Stimulated activated CD4-positive, alpha-beta T cell treated with anti-CD3 and anti-CD28 coated beads, Interleukin-4, amount 100 ng/mL, for 1 hour (primary cell): ENCODE data around the gene TMEM267.
"Not testable (repeated sequence)": the region's sequence is repeated elsewhere in the genome, so short reads cannot be mapped to it uniquely, and the experiment has no call there.

Experiments
- DNase-seq: peaks from one replicate; pipeline ENCODE4 v3.0.0-alpha.2; 2020

TMEM267 gene

GRCh38 chr5:43402524-43403066, 81.1 kb downstream of the TMEM267 start:
- not testable (repeated sequence) for DNase-seq

DNA sequence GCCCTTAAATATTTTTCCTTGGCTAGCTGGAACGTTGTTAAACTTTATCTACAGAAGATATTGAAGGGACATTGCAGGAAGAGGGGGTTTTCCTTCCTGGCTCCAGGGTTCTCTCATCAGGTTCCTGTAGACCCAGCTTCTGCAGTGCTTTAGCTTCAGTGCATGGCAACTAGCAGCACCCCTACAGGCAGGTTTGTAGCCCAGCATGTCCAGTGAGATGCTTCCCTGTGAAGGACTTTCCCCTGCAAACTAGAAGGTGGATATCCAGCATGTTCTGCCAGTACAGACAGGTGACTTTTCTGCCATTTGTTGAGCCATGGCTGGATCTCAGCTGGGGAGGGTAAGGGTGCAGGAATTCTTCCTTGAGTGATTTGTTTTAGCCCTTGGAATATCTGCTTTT, 81.8 kb downstream of the TMEM267 start:
- no peak for DNase-seq

DNA sequence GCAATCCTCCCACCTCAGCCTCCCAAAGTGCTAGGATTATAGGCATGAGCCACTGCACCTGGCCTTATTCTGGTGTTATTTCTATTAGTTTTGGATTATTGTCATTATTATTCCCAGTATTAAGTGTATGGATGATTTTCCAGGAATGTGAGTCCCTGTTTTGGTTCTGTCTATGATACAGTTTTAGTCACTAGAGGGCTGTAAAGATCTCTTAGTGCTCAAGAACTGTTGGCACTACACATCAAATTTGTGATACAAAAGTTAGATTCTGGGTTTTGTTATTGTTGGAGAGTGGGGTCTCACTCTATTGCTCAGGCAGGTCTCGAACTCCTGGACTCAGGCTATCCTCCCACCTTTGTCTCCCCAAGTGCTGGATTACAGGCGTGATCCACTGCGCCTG, 83.6 kb downstream of the TMEM267 start:
- no peak for DNase-seq

DNA sequence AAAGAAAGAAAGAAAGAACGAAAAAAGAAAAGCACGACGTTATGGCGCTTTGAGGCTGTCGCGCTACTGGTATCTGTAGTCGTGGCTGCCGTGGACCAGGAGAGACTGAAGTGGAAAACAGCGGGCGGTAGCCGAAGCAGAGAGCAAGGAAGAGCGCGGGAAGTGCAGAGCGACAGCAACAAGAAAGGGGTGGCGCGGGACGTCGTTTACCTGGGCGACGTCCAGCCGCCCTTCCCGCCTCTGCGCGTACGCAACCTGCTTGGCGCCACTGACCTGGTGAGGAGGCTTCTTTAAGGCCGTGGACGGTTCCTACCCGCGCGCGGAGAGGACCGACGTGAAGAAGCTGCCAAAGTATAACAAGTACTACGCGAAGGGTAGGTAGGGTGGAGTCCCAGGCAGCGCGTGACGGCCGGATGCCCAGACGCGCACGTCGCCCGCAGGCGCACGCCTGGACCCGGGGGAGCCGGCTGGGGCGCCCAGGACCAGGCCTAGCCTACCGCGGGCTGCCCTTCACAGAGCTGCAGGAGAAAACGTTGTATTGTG, 86.8 kb downstream of the TMEM267 start:
- peak; percentile 58 for DNase-seq
